ENCODE data around the gene PEAK3.

GRCh38 chr19:2330632-2331284 is 48.8 kb upstream of the PEAK3 start:
- TF ChIP-seq POLR2AphosphoS5 (IDR thresholded peaks at IDR 0.05), result peak in 1 of 4 donors; percentile 33
- TF ChIP-seq, protein P1, sequence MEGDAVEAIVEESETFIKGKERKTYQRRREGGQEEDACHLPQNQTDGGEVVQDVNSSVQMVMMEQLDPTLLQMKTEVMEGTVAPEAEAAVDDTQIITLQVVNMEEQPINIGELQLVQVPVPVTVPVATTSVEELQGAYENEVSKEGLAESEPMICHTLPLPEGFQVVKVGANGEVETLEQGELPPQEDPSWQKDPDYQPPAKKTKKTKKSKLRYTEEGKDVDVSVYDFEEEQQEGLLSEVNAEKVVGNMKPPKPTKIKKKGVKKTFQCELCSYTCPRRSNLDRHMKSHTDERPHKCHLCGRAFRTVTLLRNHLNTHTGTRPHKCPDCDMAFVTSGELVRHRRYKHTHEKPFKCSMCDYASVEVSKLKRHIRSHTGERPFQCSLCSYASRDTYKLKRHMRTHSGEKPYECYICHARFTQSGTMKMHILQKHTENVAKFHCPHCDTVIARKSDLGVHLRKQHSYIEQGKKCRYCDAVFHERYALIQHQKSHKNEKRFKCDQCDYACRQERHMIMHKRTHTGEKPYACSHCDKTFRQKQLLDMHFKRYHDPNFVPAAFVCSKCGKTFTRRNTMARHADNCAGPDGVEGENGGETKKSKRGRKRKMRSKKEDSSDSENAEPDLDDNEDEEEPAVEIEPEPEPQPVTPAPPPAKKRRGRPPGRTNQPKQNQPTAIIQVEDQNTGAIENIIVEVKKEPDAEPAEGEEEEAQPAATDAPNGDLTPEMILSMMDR (IDR thresholded peaks at IDR 0.05), result no peak

Data from sigmoid colon (tissue), 4 donors.